ENCODE measurements around the gene EIF3K. TPM values are rescaled to one million over a fixed set of nuclear protein-coding genes. Genes with fewer than 3 reads are reported as not detected.

Gene EIF3K
- total and polyA plus RNA-seq, 7 donors: 469 to 803 (median 573) TPM

GRCh38 chr19:38674388-38675171 lies 55.6 kb downstream of the EIF3K start:
- 81% methylated on average over 16 of the region's 16 CpGs for WGBS, 2 donors
- peak overlapping the region; percentile 80 to 97 (median 96) for H3K27ac ChIP-seq
- no peaks in the 10 kb centered on the region for H3K27me3 ChIP-seq
- H3K4me3 ChIP-seq: peak overlapping the region in 1 of 4 donors; percentile 4
- TF ChIP-seq CTCF (IDR thresholded peaks at IDR 0.05): no peak
- peak in 3 of 4 donors; percentile 2 to 90 (median 43) for TF ChIP-seq EP300 (IDR thresholded peaks at IDR 0.05)
- peak; percentile 4 to 62 (median 19) for TF ChIP-seq POLR2AphosphoS5 (IDR thresholded peaks at IDR 0.05)
- DNase-seq: no peak
- intact Hi-C loops (cut with DNase I): no loop called here
- H3K4me1 ChIP-seq: peaks cover 0 to 82% (median 81%) of the 10 kb centered on the region in 4 donors
- H3K9me3 ChIP-seq: no peaks in the 10 kb centered on the region
- H3K36me3 ChIP-seq: no peaks in the 10 kb centered on the region

- TF ChIP-seq CTCF (IDR thresholded peaks at IDR 0.05) (no peak), POLR2AphosphoS5 (IDR thresholded peaks at IDR 0.05) (no peak), POLR2A (IDR thresholded peaks at IDR 0.05) (no peak), EP300 (IDR thresholded peaks at IDR 0.05) (no peak)
- intact Hi-C loops (cut with DNase I): no loop called here
- 83 to 89% methylated on average over 5 of the region's 5 CpGs for WGBS, 2 donors
- Histone ChIP-seq H3K9me3 (no peaks in the 10 kb centered on the region), H3K27ac (peak overlapping the region; percentile 80 to 97 (median 96)), H3K4me1 (peaks cover 0 to 81% (median 78%) of the 10 kb centered on the region in 4 donors), H3K36me3 (no peaks in the 10 kb centered on the region), H3K27me3 (no peaks in the 10 kb centered on the region), H3K4me3 (no peak overlapping the region)
- DNase-seq: no peak
Measured at GRCh38 chr19:38675611-38676010, 56.6 kb downstream of the EIF3K start.

DNA sequence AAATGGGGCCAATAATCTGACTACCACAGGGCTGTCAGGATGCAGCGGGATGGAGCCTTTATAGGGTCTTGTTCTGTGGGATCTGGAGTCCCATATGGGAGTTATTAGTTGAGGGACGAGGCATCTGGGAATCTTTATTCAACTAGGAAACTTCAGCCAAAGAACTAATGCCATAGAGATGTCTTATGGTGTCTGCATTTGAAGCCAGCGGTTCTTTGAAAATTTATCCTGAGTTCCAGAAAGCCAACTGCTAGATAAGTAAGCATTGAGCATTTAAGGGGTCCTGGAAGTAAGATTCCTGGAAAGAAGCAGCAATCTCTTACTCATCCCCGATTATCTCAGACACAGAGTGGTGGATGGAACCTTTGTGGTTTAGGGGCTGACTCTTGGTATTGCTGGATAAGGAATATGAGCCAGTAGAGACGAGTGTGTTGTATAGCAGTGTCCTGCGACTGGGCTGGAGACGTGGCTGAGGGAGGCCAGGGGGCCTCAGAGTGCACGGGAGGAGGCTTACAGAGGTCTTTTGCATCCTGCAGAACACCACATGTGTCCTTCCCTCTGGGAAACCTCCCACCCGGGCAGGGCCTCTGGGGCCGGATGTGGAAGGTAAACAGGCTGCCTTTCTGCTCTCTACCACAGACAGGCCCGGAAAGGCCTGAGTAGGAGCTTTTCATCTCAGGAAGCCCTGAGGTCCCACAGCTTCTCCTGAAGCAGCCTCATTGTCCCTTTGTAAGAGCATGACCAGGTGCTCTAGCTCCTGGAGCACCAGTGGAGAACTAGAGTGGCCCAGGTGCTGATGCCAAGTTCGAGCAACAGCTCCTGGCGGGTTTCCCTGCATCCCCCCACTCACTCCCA lies 57.3 kb downstream of the EIF3K start:
- TF ChIP-seq POLR2AphosphoS5 (IDR thresholded peaks at IDR 0.05): peak in 1 of 4 donors; percentile 6
- no peak for TF ChIP-seq CTCF (IDR thresholded peaks at IDR 0.05)
- no peak for TF ChIP-seq EP300 (IDR thresholded peaks at IDR 0.05)
- no peak for TF ChIP-seq POLR2A (IDR thresholded peaks at IDR 0.05)
- Histone ChIP-seq H3K27ac (peak overlapping the region; percentile 80 to 97 (median 96)), H3K27me3 (no peaks in the 10 kb centered on the region), H3K4me3 (no peak overlapping the region), H3K36me3 (no peaks in the 10 kb centered on the region), H3K4me1 (peaks cover 0 to 74% (median 73%) of the 10 kb centered on the region in 4 donors), H3K9me3 (no peaks in the 10 kb centered on the region)
- intact Hi-C loops (cut with DNase I): no loop called here
- WGBS, 2 donors: 54 to 65% methylated on average over 13 of the region's 13 CpGs
- DNase-seq: no peak

- no peak for DNase-seq
- TF ChIP-seq POLR2AphosphoS5 (IDR thresholded peaks at IDR 0.05) (no peak), POLR2A (IDR thresholded peaks at IDR 0.05) (no peak), CTCF (IDR thresholded peaks at IDR 0.05) (no peak), EP300 (IDR thresholded peaks at IDR 0.05) (no peak)
- peak overlapping the region; percentile 80 to 97 (median 96) for H3K27ac ChIP-seq
- no peaks in the 10 kb centered on the region for H3K36me3 ChIP-seq
- no peaks in the 10 kb centered on the region for H3K9me3 ChIP-seq
- no peaks in the 10 kb centered on the region for H3K27me3 ChIP-seq
- H3K4me1 ChIP-seq: peaks cover 0 to 73% (median 69%) of the 10 kb centered on the region in 4 donors
- no peak overlapping the region for H3K4me3 ChIP-seq
- WGBS, 2 donors: 77 to 79% methylated on average over 11 of the region's 11 CpGs
- intact Hi-C loops (cut with DNase I): no loop called here
Measured at GRCh38 chr19:38676878-38677646, 58.1 kb downstream of the EIF3K start.

All from sigmoid colon (tissue), 7 donors.